IPS DF 4.7 (cell line): ENCODE measurements around the gene AKNAD1.
"Not testable (repeated sequence)": the region's sequence is repeated elsewhere in the genome, so short reads cannot be mapped to it uniquely, and the experiment has no call there.

Experiments
- DNase-seq: peaks from one replicate; pipeline ENCODE4 v3.0.0-alpha.2; 2013; ENCODE audit warnings: low spot score; ENCODE audit errors: extremely low read depth

Gene AKNAD1

GRCh38 chr1:108856994-108857393 is at the start of gene AKNAD1:
AKNAD1 (minus strand) TSS chr1:108857094; CDS start chr1:108852664, 4,430 bp downstream.
- no peak for DNase-seq

GRCh38 chr1:108901106-108901505 is 44.2 kb upstream of the AKNAD1 start:
- no peak for DNase-seq

GRCh38 chr1:108897865-108898720 is 41.2 kb upstream of the AKNAD1 start:
- DNase-seq, result no peak

- no peak for DNase-seq
Observed at GRCh38 chr1:108896146-108897145, 39.6 kb upstream of the AKNAD1 start.

GRCh38 chr1:108893141-108893530 is 36.2 kb upstream of the AKNAD1 start:
- DNase-seq, result no peak

GRCh38 chr1:108892356-108893140 is 35.7 kb upstream of the AKNAD1 start:
- DNase-seq, result no peak

GRCh38 chr1:108889706-108890384 is 33.0 kb upstream of the AKNAD1 start:
- DNase-seq, result no peak

GRCh38 chr1:108889006-108889645 is 32.2 kb upstream of the AKNAD1 start:
- DNase-seq, result not testable (repeated sequence)

- DNase-seq, result no peak
Observed at GRCh38 chr1:108886292-108886691, 29.4 kb upstream of the AKNAD1 start.

GRCh38 chr1:108884968-108885367 is 28.1 kb upstream of the AKNAD1 start:
- no peak for DNase-seq

GRCh38 chr1:108882837-108883236 is 25.9 kb upstream of the AKNAD1 start:
- DNase-seq, result no peak

- no peak for DNase-seq
Observed at GRCh38 chr1:108881369-108881768, 24.5 kb upstream of the AKNAD1 start.

- DNase-seq, result no peak
Observed at GRCh38 chr1:108880850-108881249, 24.0 kb upstream of the AKNAD1 start.

GRCh38 chr1:108878678-108879077 is 21.8 kb upstream of the AKNAD1 start:
- DNase-seq, result no peak

GRCh38 chr1:108878160-108878469 is 21.2 kb upstream of the AKNAD1 start:
- DNase-seq, result no peak

- no peak for DNase-seq
Observed at GRCh38 chr1:108877348-108878159, 20.7 kb upstream of the AKNAD1 start.

- no peak for DNase-seq
Observed at GRCh38 chr1:108871050-108871724, 14.3 kb upstream of the AKNAD1 start.

GRCh38 chr1:108865316-108865910 is 8.5 kb upstream of the AKNAD1 start:
- DNase-seq, result no peak

- no peak for DNase-seq
Observed at GRCh38 chr1:108863984-108864383, 7.1 kb upstream of the AKNAD1 start.
